ENCODE measurements around the gene APH1A. TPM values are rescaled to one million over a fixed set of nuclear protein-coding genes. Genes with fewer than 3 reads are reported as not detected.

Gene APH1A
- polyA plus RNA-seq, 3 donors, result 83.7 to 134 (median 83.9) TPM

- intact Hi-C loops (cut with micrococcal nuclease), result no loop called here
- no peaks in the 10 kb centered on the region for H3K79me2 ChIP-seq (ENCODE audit: insufficient read depth, low read length)
- Mint-ChIP-seq H3K27me3 (ENCODE audit: low read depth in 3 of 3) (peaks cover 39 to 48% (median 47%) of the 10 kb centered on the region in 3 donors), H3K4me3 (peak overlapping the region; percentile 49 to 97), H3K27ac (peak overlapping the region in 4 of 7 donors; percentile 14 to 57 (median 34)), H3K9me3 (peaks cover 5 to 13% (median 8%) of the 10 kb centered on the region in 7 donors), H3K4me1 (peaks cover 17% of the 10 kb centered on the region), H3K36me3 (peaks cover 8 to 14% of the 10 kb centered on the region in 2 donors)
- no peaks in the 10 kb centered on the region for H3K36me3 ChIP-seq (replicated peaks in 1 of 2; ENCODE audit: control insufficient read depth in 1 of 2, insufficient read depth in 2 of 2, low read length in 2 of 2)
- H3K27me3 ChIP-seq (ENCODE audit: control insufficient read depth in 2 of 2, insufficient read depth in 2 of 2, low read length in 2 of 2), result peaks cover 18 to 42% of the 10 kb centered on the region in 2 donors
- H3K4me3 ChIP-seq (replicated peaks in 1 of 3; ENCODE audit: low read depth in 2 of 3, low read length in 3 of 3), result peak overlapping the region in 1 of 3 experiments; percentile 78
- no peaks in the 10 kb centered on the region for H4K20me1 ChIP-seq (ENCODE audit: insufficient read depth, low read length)
- H2AFZ ChIP-seq (ENCODE audit: insufficient read depth, low read depth, low read length, poor library complexity, severe bottlenecking), result peak overlapping the region; percentile 87
- DNase-seq, result no peak
- no peak overlapping the region for H3K9ac ChIP-seq (ENCODE audit: insufficient read depth, low read length, poor library complexity, severe bottlenecking)
- TF ChIP-seq CTCF (IDR thresholded peaks at IDR 0.05), result no peak
- peak overlapping the region; percentile 81 for H3K4me2 ChIP-seq (replicated peaks; ENCODE audit: extremely low read depth, low read length, poor library complexity, severe bottlenecking)
- H3K4me1 ChIP-seq (ENCODE audit: control insufficient read depth in 1 of 2, insufficient read depth in 2 of 2, low read length in 2 of 2), result peaks cover 19% of the 10 kb centered on the region in 2 donors
- 9% methylated on average over 20 of the region's 21 CpGs for WGBS (ENCODE audit: insufficient coverage)
- peaks cover 8 to 9% of the 10 kb centered on the region in 2 donors for H3K9me3 ChIP-seq (replicated peaks in 1 of 2; ENCODE audit: control insufficient read depth in 1 of 2, insufficient read depth in 1 of 2, low read length in 2 of 2)
- H3K27ac ChIP-seq (ENCODE audit: low read depth in 1 of 2, low read length in 2 of 2), result no peak overlapping the region
Observed at GRCh38 chr1:150282558-150282958, 13.7 kb upstream of the APH1A start.

- Histone ChIP-seq H3K9me3 (replicated peaks in 1 of 2; ENCODE audit: control insufficient read depth in 1 of 2, insufficient read depth in 1 of 2, low read length in 2 of 2) (peaks cover 8 to 9% of the 10 kb centered on the region in 2 donors), H3K27me3 (ENCODE audit: control insufficient read depth in 2 of 2, insufficient read depth in 2 of 2, low read length in 2 of 2) (peaks cover 18 to 42% of the 10 kb centered on the region in 2 donors), H4K20me1 (ENCODE audit: insufficient read depth, low read length) (no peaks in the 10 kb centered on the region), H3K4me1 (ENCODE audit: control insufficient read depth in 1 of 2, insufficient read depth in 2 of 2, low read length in 2 of 2) (peaks cover 19% of the 10 kb centered on the region in 2 donors), H3K4me2 (replicated peaks; ENCODE audit: extremely low read depth, low read length, poor library complexity, severe bottlenecking) (peak within 1 kb of the TSS; percentile 81), H2AFZ (ENCODE audit: insufficient read depth, low read depth, low read length, poor library complexity, severe bottlenecking) (peak within 1 kb of the TSS; percentile 87), H3K9ac (ENCODE audit: insufficient read depth, low read length, poor library complexity, severe bottlenecking) (peak within 1 kb of the TSS; percentile 10), H3K27ac (ENCODE audit: low read depth in 1 of 2, low read length in 2 of 2) (no peak within 1 kb of the TSS), H3K36me3 (replicated peaks in 1 of 2; ENCODE audit: control insufficient read depth in 1 of 2, insufficient read depth in 2 of 2, low read length in 2 of 2) (no peaks in the 10 kb centered on the region), H3K4me3 (replicated peaks in 1 of 3; ENCODE audit: low read depth in 2 of 3, low read length in 3 of 3) (peak within 1 kb of the TSS; percentile 32 to 78 (median 49)), H3K79me2 (ENCODE audit: insufficient read depth, low read length) (no peaks in the 10 kb centered on the region)
- intact Hi-C loops (cut with micrococcal nuclease), result loop anchor here in 1 of 2 donors (2.0 kb wide), 1 partner anchor 25 kb away; the partner anchor contains the start of gene CA14
- 1% methylated on average over 30 of the region's 46 CpGs for WGBS (ENCODE audit: insufficient coverage)
- no peak for TF ChIP-seq CTCF (IDR thresholded peaks at IDR 0.05)
- Mint-ChIP-seq H3K9me3 (peaks cover 5 to 13% (median 8%) of the 10 kb centered on the region in 7 donors), H3K4me3 (peak within 1 kb of the TSS; percentile 95 to 97), H3K27ac (peak within 1 kb of the TSS in 5 of 7 donors; percentile 51 to 81 (median 63)), H3K36me3 (peaks cover 8 to 14% of the 10 kb centered on the region in 2 donors), H3K27me3 (ENCODE audit: low read depth in 3 of 3) (peaks cover 35 to 47% (median 46%) of the 10 kb centered on the region in 3 donors), H3K4me1 (peaks cover 17% of the 10 kb centered on the region)
- peak; percentile 67 to 85 (median 73) for DNase-seq
Observed at GRCh38 chr1:150281758-150282557, 13.1 kb upstream of the APH1A start, which contains the start of gene CIART. CIART (plus strand) TSS chr1:150282554; CDS start chr1:150283268, 714 bp downstream.
